HepG2 (cell line): ENCODE results near the gene LCTL. TPM values are rescaled to one million over a fixed set of nuclear protein-coding genes. Genes with fewer than 3 reads are reported as not detected.

Experiments used
- ATAC-seq: fragments of 200-7000 bp; cut with Tn5 transposase; 3 replicates; pipeline ENCODE4 v1.9.1; 2020; ENCODE audit warnings: mild to moderate bottlenecking, moderate library complexity
- BruUV-seq: library from RNA; stranded (reverse); fragments of 400-500 nt; replicated peaks from 2 replicates; lab custom pipeline; 2021; lab: Mats Ljungman, UMichigan
- CTCF ChIA-PET: fragments of 300-600 bp; formaldehyde crosslinking; extraction: SDS; loops from one replicate; lab custom pipeline; 2021; ENCODE audit warnings: low total read pairs, inconsistent platforms, low intra/inter-chr PET ratio; lab: Yijun Ruan, JAX
- POLR2A ChIA-PET: fragments of 350-600 bp; sonication (Branson Sonifier 250); formaldehyde crosslinking; loops from one replicate; lab custom pipeline; 2020; ENCODE audit warnings: antibody characterized with exemption, inconsistent platforms; lab: Yijun Ruan, JAX
- DNase-seq: peaks from one replicate; pipeline ENCODE4 v3.0.0-alpha.2; 2015; ENCODE audit warnings: low spot score
- FAIRE-seq: peaks from 3 replicates; lab custom pipeline; 2011; peaks lifted over from hg19 to GRCh38; lab: Jason Lieb, UNC
- H2AFZ ChIP-seq: one replicate; pipeline ENCODE4 v1.6.1; 2011; ENCODE audit warnings: low read length, inconsistent platforms
- H3K27ac ChIP-seq: fragments of 300-600 bp; 3 replicates; pipeline ENCODE4 v1.8.0; 2011; ENCODE audit warnings: mixed run types, mild to moderate bottlenecking, mixed read lengths, low read length, inconsistent platforms; ENCODE audit not compliant: insufficient read depth; ENCODE audit errors: extremely low read length
- H3K27me3 ChIP-seq, 2 experiments: fragments of 200-600 bp in 1 of 2; 2 replicates in 1 of 2; 3 replicates in 1 of 2; pipeline versions ENCODE4 v1.6.0 to v1.8.0; 2011; ENCODE audit warnings: low read length in 2 of 2, mild to moderate bottlenecking in 2 of 2, moderate library complexity in 2 of 2, inconsistent platforms in 1 of 2; ENCODE audit not compliant: insufficient read depth in 2 of 2, control insufficient read depth in 1 of 2
- H3K36me3 ChIP-seq, 2 experiments: fragments of 200-600 bp in 1 of 2; replicated peaks in 1 of 2; 2 replicates in 1 of 2; 3 replicates in 1 of 2; pipeline versions ENCODE4 v1.5.1 to v1.8.0; 2011; ENCODE audit warnings: low read length in 2 of 2, inconsistent platforms in 1 of 2; ENCODE audit not compliant: insufficient read depth in 2 of 2, control insufficient read depth in 1 of 2
- H3K4me1 ChIP-seq: 2 replicates; pipeline ENCODE4 v1.5.1; 2012; ENCODE audit warnings: low read length, inconsistent platforms; ENCODE audit not compliant: insufficient read depth
- H3K4me2 ChIP-seq: 2 replicates; pipeline ENCODE4 v1.6.0; 2011; ENCODE audit warnings: low read depth, low read length, inconsistent platforms
- H3K4me3 ChIP-seq, 3 experiments: fragments of 200-600 bp in 1 of 3; sonication (generic), shearing (Covaris generic) in 1 of 3; replicated peaks in 1 of 3; 2 replicates each; pipeline ENCODE4 v1.5.1; 2011 to 2016; ENCODE audit warnings: low read length in 3 of 3, inconsistent platforms in 2 of 3, low read depth in 2 of 3, mild to moderate bottlenecking in 2 of 3, control low read depth in 1 of 3, mixed read lengths in 1 of 3; ENCODE audit not compliant: insufficient read depth in 1 of 3
- H3K79me2 ChIP-seq: one replicate; pipeline ENCODE4 v1.6.1; 2011; ENCODE audit warnings: low read length, inconsistent platforms; ENCODE audit not compliant: insufficient read depth
- H3K9ac ChIP-seq: 2 replicates; pipeline ENCODE4 v1.6.0; 2011; ENCODE audit warnings: mild to moderate bottlenecking, low read depth, low read length, inconsistent platforms; ENCODE audit not compliant: insufficient read depth
- H3K9me3 ChIP-seq: 2 replicates; pipeline ENCODE4 v1.5.1; 2012; ENCODE audit warnings: mild to moderate bottlenecking, low read length
- H4K20me1 ChIP-seq: 2 replicates; pipeline ENCODE4 v1.6.0; 2011; ENCODE audit warnings: inconsistent platforms, mild to moderate bottlenecking, low read length, moderate library complexity; ENCODE audit not compliant: insufficient read depth
- AKAP8 ChIP-seq: sonication (generic); formaldehyde crosslinking; IDR thresholded peaks from 2 replicates; pipeline ENCODE4 v1.5.1; 2020; ENCODE audit warnings: mild to moderate bottlenecking, missing genetic modification reagents
- BORCS8-MEF2B ChIP-seq: sonication (generic); formaldehyde crosslinking; IDR thresholded peaks from 2 replicates; pipeline ENCODE4 v1.8.0; 2022; ENCODE audit warnings: mild to moderate bottlenecking, missing genetic modification reagents
- BRD4 ChIP-seq: sonication (generic); formaldehyde crosslinking; IDR thresholded peaks from 2 replicates; pipeline ENCODE4 v1.4.0; 2020; ENCODE audit warnings: missing genetic modification reagents
- MED8 ChIP-seq: sonication (generic); formaldehyde crosslinking; IDR thresholded peaks from 2 replicates; pipeline ENCODE4 v1.8.1; 2023; ENCODE audit warnings: mild to moderate bottlenecking, missing genetic modification reagents; ENCODE audit not compliant: insufficient replicate concordance
- NBN ChIP-seq: fragments of 450-650 bp; conservative IDR thresholded peaks from 2 replicates; pipeline ENCODE4 v1.6.1; 2017
- SMAD9 ChIP-seq: sonication (generic); formaldehyde crosslinking; IDR thresholded peaks from 2 replicates; pipeline ENCODE4 v1.5.1; 2020; ENCODE audit warnings: mild to moderate bottlenecking, missing genetic modification reagents
- ZNF12 ChIP-seq: sonication (generic); formaldehyde crosslinking; IDR thresholded peaks from 2 replicates; pipeline ENCODE4 v1.5.0; 2020; ENCODE audit warnings: missing genetic modification reagents
- ZNF460 ChIP-seq: sonication (generic); formaldehyde crosslinking; IDR thresholded peaks from 2 replicates; pipeline ENCODE4 v1.5.1; 2020; ENCODE audit warnings: missing genetic modification reagents, mild to moderate bottlenecking, borderline replicate concordance
- ZNF558 ChIP-seq: sonication (generic); formaldehyde crosslinking; IDR thresholded peaks from 2 replicates; pipeline ENCODE4 v1.9.0; 2022; ENCODE audit warnings: mild to moderate bottlenecking, missing genetic modification reagents, borderline replicate concordance
- ZNF788 ChIP-seq: sonication (generic); formaldehyde crosslinking; IDR thresholded peaks from 2 replicates; pipeline ENCODE4 v1.5.0; 2020; ENCODE audit warnings: mild to moderate bottlenecking, missing genetic modification reagents, borderline replicate concordance
- ZSCAN12 ChIP-seq: sonication (generic); formaldehyde crosslinking; IDR thresholded peaks from 2 replicates; pipeline ENCODE4 v1.9.0; 2021; ENCODE audit warnings: mild to moderate bottlenecking, missing genetic modification reagents
- WGBS: methylation state at CpG from one replicate; pipeline ENCODE4 v1.1.6; 2017; ENCODE audit warnings: low lambda C conversion rate; 5-methylcytosine and 5-hydroxymethylcytosine counted together
- in situ Hi-C: cut with HindIII; loops from 2 replicates; pipeline ENCODE4 v1.10.0; 2017; ENCODE audit warnings: low pct_unique_long_range_greater_than_20kb; ENCODE audit not compliant: extremely low pct_ligation_motif_present
- intact Hi-C: fragments of 100-400 bp; cut with micrococcal nuclease; formaldehyde crosslinking; loops from one replicate; pipeline ENCODE4 v1.10.0; 2022; ENCODE audit not compliant: unreplicated experiment
- polyA plus RNA-seq, 8 experiments: library from polyadenylated mRNA; depleted of rRNA in 3 of 8; stranded (reverse) in 7 of 8; unstranded in 1 of 8; fragments of >200 nt; fragmentation: Illumina TruSeq in 4 of 8; extraction: Trizol in 4 of 8; gene quantifications; 2 replicates each; pipeline versions ENCODE4 v1.2.1 to v1.2.3, GENCODE V29; 2011 to 2016; ENCODE audit warnings: low read depth in 4 of 8, missing spikeins in 1 of 8, mixed read lengths in 1 of 8; ENCODE audit not compliant: insufficient read depth in 1 of 8
- total RNA-seq, 5 experiments: library from RNA; depleted of rRNA; stranded (reverse); fragments of >200 nt; fragmentation: Illumina TruSeq; extraction: Trizol; gene quantifications; 2 replicates each; pipeline ENCODE4 v1.2.3, GENCODE V29; 2016; ENCODE audit warnings: low read depth in 1 of 5
- TF ChIP-seq, protein P1 (sequence below): sonication (generic); formaldehyde crosslinking; IDR thresholded peaks from 2 replicates; pipeline ENCODE4 v1.4.0; 2020; ENCODE audit warnings: low read depth, mild to moderate bottlenecking, missing genetic modification reagents
- TF ChIP-seq, protein P2 (sequence below): fragments of 450-650 bp; IDR thresholded peaks from 2 replicates; pipeline ENCODE4 v1.6.1; 2017
- TF ChIP-seq, protein P3 (sequence below): sonication (generic); formaldehyde crosslinking; IDR thresholded peaks from 2 replicates; pipeline ENCODE4 v1.9.0; 2021; ENCODE audit warnings: missing genetic modification reagents, borderline replicate concordance

Gene LCTL
- total and polyA plus RNA-seq, 2 of the 13 experiments (the other 11 are each of a cell fraction or from before 2014, with no cell fraction given) = 0.96 to 1.4 TPM

DNA sequence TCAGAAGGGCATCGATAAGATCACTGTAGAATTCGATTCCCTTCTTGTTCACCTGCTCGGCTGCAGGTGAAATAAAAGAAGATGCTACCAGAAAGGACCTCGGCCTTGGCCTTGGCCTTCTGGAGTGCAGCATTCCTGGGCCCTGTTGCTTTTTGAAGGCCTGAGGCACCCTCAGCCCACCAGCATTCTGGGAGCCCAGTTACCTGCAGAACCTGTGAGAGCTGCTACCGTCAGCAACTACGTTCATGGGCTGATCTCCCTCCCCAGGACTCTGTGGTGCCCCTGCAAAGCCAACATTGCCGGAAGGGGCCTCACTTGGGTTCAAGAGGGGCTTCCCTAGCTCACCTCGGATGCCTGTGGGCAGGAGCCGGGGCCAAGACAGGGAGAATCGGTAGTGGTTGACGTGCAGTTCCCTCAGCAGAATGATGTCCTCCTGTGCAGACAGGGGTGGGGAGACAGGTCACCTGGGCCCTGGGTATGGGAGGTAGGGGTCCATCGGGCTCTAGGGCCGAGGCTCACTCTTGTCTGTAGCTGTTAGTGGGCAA is 2.2 kb downstream of the LCTL start:
- ChIA-PET CTCF (no interaction called here), POLR2A (no interaction called here)
- Histone ChIP-seq H3K79me2 (no peaks in the 10 kb centered on the region), H3K27ac (no peak overlapping the region), H3K4me3 (no peak overlapping the region), H3K9ac (no peak overlapping the region), H3K4me1 (peaks cover 31% of the 10 kb centered on the region), H3K36me3 (no peaks in the 10 kb centered on the region), H3K27me3 (no peaks in the 10 kb centered on the region), H2AFZ (no peak overlapping the region)
- intact Hi-C loops = no loop called here
- BruUV-seq = no TSS peak
- ATAC-seq = no peak
- WGBS = 59% methylated on average over 10 of the region's 13 CpGs
- in situ Hi-C loops = no loop called here
- no peak for DNase-seq
- TF ChIP-seq NBN (no peak), BORCS8-MEF2B (CRISPR knock-in tag) (no peak), AKAP8 (CRISPR knock-in tag) (no peak), ZSCAN12 (no peak)
- TF ChIP-seq, all 625 proteins: peak for 0
- H3K4me2 ChIP-seq = no peak overlapping the region
- no peaks in the 10 kb centered on the region for H3K9me3 ChIP-seq
- no peak for FAIRE-seq
- no peaks in the 10 kb centered on the region for H4K20me1 ChIP-seq

DNA sequence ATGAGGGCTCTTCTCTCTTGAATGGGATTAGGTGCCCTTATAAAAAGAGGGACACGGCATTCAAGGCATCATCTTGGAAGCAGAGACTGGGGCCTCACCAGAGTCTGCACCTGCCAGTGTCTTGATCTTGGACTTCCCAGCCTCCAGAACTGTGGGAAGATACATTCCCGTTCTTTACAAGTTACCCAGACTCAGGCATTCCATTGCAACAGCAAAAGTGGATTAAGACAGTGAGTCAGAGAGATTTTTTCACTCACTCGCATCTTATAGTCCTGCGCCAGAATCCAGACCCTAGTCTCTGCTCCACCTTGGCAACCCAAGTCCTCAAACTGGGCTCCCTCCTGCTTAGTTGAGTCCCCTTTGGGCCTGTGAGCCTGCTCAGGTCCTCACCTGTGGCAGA is 2.7 kb downstream of the LCTL start:
- no peak for FAIRE-seq
- POLR2A ChIA-PET = no interaction called here

More for the DNA sequence above, 2.7 kb downstream of the LCTL start:
- no peak for TF ChIP-seq SMAD9
- TF ChIP-seq, protein P1, sequence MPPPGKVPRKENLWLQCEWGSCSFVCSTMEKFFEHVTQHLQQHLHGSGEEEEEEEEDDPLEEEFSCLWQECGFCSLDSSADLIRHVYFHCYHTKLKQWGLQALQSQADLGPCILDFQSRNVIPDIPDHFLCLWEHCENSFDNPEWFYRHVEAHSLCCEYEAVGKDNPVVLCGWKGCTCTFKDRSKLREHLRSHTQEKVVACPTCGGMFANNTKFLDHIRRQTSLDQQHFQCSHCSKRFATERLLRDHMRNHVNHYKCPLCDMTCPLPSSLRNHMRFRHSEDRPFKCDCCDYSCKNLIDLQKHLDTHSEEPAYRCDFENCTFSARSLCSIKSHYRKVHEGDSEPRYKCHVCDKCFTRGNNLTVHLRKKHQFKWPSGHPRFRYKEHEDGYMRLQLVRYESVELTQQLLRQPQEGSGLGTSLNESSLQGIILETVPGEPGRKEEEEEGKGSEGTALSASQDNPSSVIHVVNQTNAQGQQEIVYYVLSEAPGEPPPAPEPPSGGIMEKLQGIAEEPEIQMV (CRISPR knock-in tag) = no peak
- TF ChIP-seq BRD4 (CRISPR knock-in tag) = no peak
- TF ChIP-seq ZNF788 (CRISPR knock-in tag) = no peak
- TF ChIP-seq ZNF12 = no peak
- TF ChIP-seq ZNF558 (CRISPR knock-in tag) = no peak
- TF ChIP-seq ZNF460 = no peak
- TF ChIP-seq, protein P2, sequence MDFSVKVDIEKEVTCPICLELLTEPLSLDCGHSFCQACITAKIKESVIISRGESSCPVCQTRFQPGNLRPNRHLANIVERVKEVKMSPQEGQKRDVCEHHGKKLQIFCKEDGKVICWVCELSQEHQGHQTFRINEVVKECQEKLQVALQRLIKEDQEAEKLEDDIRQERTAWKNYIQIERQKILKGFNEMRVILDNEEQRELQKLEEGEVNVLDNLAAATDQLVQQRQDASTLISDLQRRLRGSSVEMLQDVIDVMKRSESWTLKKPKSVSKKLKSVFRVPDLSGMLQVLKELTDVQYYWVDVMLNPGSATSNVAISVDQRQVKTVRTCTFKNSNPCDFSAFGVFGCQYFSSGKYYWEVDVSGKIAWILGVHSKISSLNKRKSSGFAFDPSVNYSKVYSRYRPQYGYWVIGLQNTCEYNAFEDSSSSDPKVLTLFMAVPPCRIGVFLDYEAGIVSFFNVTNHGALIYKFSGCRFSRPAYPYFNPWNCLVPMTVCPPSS = no peak
- TF ChIP-seq, protein P3, sequence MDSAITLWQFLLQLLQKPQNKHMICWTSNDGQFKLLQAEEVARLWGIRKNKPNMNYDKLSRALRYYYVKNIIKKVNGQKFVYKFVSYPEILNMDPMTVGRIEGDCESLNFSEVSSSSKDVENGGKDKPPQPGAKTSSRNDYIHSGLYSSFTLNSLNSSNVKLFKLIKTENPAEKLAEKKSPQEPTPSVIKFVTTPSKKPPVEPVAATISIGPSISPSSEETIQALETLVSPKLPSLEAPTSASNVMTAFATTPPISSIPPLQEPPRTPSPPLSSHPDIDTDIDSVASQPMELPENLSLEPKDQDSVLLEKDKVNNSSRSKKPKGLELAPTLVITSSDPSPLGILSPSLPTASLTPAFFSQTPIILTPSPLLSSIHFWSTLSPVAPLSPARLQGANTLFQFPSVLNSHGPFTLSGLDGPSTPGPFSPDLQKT = no peak
- no peak for TF ChIP-seq MED8 (CRISPR knock-in tag)
- H2AFZ ChIP-seq = no peak overlapping the region
- 82% methylated on average over 4 of the region's 4 CpGs for WGBS
- CTCF ChIA-PET = no interaction called here
- peaks cover 31% of the 10 kb centered on the region for H3K4me1 ChIP-seq
- H3K9ac ChIP-seq = no peak overlapping the region
- no TSS peak for BruUV-seq
- H3K9me3 ChIP-seq = no peaks in the 10 kb centered on the region
- no peak overlapping the region for H3K4me3 ChIP-seq
- no peak overlapping the region for H3K27ac ChIP-seq
- intact Hi-C loops = no loop called here
- H3K36me3 ChIP-seq = no peaks in the 10 kb centered on the region
- in situ Hi-C loops = no loop called here
- no peaks in the 10 kb centered on the region for H4K20me1 ChIP-seq
- H3K27me3 ChIP-seq = no peaks in the 10 kb centered on the region
- H3K4me2 ChIP-seq = no peak overlapping the region
- ATAC-seq = no peak
- H3K79me2 ChIP-seq = no peaks in the 10 kb centered on the region
- DNase-seq = no peak
